Peyer's patch (tissue), 4 donors: ENCODE measurements around the gene RPS10.

ENCODE experiments used
- POLR2A ChIP-seq, 2 donors: fragments of 450-650 bp; IDR thresholded peaks; one replicate each; pipeline ENCODE4 v1.5.1; 2017; ENCODE audit warnings: antibody characterized with exemption in 2 of 2, mild to moderate bottlenecking in 2 of 2, moderate library complexity in 2 of 2
- TF ChIP-seq, protein P1 (sequence below), 6 experiments: fragments of 450-650 bp in 4 of 6; fragments of 200-600 bp in 2 of 6; sonication (generic) in 1 of 6; IDR thresholded peaks; one replicate each; pipeline ENCODE4 v1.5.1; 2017 to 2019; ENCODE audit warnings: antibody characterized with exemption in 6 of 6, mild to moderate bottlenecking in 3 of 6, moderate library complexity in 1 of 6

GRCh38 chr6:34389034-34389433 is 36.8 kb downstream of the RPS10 start:
- TF ChIP-seq POLR2A (IDR thresholded peaks at IDR 0.05), result no peak
- TF ChIP-seq, protein P1, sequence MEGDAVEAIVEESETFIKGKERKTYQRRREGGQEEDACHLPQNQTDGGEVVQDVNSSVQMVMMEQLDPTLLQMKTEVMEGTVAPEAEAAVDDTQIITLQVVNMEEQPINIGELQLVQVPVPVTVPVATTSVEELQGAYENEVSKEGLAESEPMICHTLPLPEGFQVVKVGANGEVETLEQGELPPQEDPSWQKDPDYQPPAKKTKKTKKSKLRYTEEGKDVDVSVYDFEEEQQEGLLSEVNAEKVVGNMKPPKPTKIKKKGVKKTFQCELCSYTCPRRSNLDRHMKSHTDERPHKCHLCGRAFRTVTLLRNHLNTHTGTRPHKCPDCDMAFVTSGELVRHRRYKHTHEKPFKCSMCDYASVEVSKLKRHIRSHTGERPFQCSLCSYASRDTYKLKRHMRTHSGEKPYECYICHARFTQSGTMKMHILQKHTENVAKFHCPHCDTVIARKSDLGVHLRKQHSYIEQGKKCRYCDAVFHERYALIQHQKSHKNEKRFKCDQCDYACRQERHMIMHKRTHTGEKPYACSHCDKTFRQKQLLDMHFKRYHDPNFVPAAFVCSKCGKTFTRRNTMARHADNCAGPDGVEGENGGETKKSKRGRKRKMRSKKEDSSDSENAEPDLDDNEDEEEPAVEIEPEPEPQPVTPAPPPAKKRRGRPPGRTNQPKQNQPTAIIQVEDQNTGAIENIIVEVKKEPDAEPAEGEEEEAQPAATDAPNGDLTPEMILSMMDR (IDR thresholded peaks at IDR 0.05), result no peak
